ENCODE results near the gene FGF23.

Gene FGF23

DNA sequence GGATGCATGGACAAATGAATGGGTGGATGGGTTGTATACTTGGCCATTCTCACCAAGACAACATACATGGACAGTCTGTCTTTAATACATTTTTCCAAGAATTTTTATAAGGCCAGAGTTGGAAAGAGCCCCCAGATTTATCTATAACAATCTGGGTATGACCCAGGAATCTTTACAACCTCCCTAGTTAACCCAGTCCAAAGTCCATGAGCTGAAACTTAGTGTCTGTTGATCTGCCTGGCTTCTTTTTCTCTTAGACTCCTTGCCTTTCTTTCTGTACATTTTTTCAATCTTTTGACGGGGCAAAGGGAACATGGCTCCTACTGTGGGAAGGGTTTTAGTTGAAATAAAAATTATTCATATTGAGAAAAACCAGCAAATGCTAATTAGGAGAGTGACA, 740 bp downstream of the FGF23 start:
- no peaks in the 10 kb centered on the region for H4K20me1 ChIP-seq (ENCODE audit: insufficient read depth, low read length)
- H2AFZ ChIP-seq (ENCODE audit: low read depth, low read length) = no peak overlapping the region
- no peaks in the 10 kb centered on the region for H3K4me1 ChIP-seq (ENCODE audit: insufficient read depth, low read length)
- DNase-seq = no peak
- TF ChIP-seq, protein P1, sequence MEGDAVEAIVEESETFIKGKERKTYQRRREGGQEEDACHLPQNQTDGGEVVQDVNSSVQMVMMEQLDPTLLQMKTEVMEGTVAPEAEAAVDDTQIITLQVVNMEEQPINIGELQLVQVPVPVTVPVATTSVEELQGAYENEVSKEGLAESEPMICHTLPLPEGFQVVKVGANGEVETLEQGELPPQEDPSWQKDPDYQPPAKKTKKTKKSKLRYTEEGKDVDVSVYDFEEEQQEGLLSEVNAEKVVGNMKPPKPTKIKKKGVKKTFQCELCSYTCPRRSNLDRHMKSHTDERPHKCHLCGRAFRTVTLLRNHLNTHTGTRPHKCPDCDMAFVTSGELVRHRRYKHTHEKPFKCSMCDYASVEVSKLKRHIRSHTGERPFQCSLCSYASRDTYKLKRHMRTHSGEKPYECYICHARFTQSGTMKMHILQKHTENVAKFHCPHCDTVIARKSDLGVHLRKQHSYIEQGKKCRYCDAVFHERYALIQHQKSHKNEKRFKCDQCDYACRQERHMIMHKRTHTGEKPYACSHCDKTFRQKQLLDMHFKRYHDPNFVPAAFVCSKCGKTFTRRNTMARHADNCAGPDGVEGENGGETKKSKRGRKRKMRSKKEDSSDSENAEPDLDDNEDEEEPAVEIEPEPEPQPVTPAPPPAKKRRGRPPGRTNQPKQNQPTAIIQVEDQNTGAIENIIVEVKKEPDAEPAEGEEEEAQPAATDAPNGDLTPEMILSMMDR (IDR thresholded peaks at IDR 0.05; ENCODE audit: borderline replicate concordance, extremely low read depth, low read length, poor library complexity, severe bottlenecking) = no peak
- TF ChIP-seq EZH2 (IDR thresholded peaks at IDR 0.05; ENCODE audit: borderline replicate concordance, low read depth, low read length, severe bottlenecking) = no peak
- H3K79me2 ChIP-seq (ENCODE audit: insufficient read depth, low read length) = no peaks in the 10 kb centered on the region
- no peak overlapping the region for H3K9ac ChIP-seq (ENCODE audit: low read depth, low read length)
- H3K4me2 ChIP-seq (ENCODE audit: insufficient read depth, low read length) = no peak overlapping the region
- no peak for ATAC-seq (ENCODE audit: insufficient read depth, low read depth)
- H3K9me3 ChIP-seq (ENCODE audit: insufficient read depth, low read length, severe bottlenecking) = no peaks in the 10 kb centered on the region
- no peaks in the 10 kb centered on the region for H3K36me3 ChIP-seq (ENCODE audit: insufficient read depth, low read length)
- H3K27ac ChIP-seq (ENCODE audit: low read length) = no peak overlapping the region
- peaks cover 26% of the 10 kb centered on the region for H3K27me3 ChIP-seq (ENCODE audit: insufficient read depth, low read length, poor library complexity)
- H3K4me3 ChIP-seq (ENCODE audit: low read depth in 1 of 2, low read length in 2 of 2) = no peak overlapping the region

DNA sequence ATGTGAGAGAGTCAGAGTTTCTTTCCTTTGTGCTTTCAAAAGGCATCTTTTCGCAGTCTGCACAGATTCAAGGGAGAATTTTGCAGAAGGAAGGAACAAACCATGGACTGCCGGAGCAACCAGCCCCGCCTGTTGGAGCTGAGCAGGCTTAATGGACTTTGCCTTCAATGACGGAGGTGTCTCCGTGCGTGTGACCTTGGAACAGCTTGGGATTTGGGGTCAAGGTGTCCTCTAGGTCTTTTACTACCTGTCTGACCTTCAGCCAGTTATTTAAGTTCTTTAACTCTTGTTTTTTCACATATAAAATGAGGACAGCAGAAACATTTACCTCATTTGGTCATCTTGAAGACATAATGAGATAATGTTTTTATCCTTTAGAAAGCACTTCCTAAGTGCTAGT, 4.1 kb downstream of the FGF23 start:
- DNase-seq = no peak
- Histone ChIP-seq H2AFZ (ENCODE audit: low read depth, low read length) (no peak overlapping the region), H3K36me3 (ENCODE audit: insufficient read depth, low read length) (no peaks in the 10 kb centered on the region), H3K4me3 (ENCODE audit: low read depth in 1 of 2, low read length in 2 of 2) (no peak overlapping the region), H3K9me3 (ENCODE audit: insufficient read depth, low read length, severe bottlenecking) (no peaks in the 10 kb centered on the region), H3K79me2 (ENCODE audit: insufficient read depth, low read length) (no peaks in the 10 kb centered on the region), H3K4me2 (ENCODE audit: insufficient read depth, low read length) (no peak overlapping the region), H3K4me1 (ENCODE audit: insufficient read depth, low read length) (no peaks in the 10 kb centered on the region), H3K27me3 (ENCODE audit: insufficient read depth, low read length, poor library complexity) (peaks cover 13% of the 10 kb centered on the region), H3K9ac (ENCODE audit: low read depth, low read length) (no peak overlapping the region), H3K27ac (ENCODE audit: low read length) (no peak overlapping the region), H4K20me1 (ENCODE audit: insufficient read depth, low read length) (no peaks in the 10 kb centered on the region)
- TF ChIP-seq EZH2 (IDR thresholded peaks at IDR 0.05; ENCODE audit: borderline replicate concordance, low read depth, low read length, severe bottlenecking) = no peak
- TF ChIP-seq, protein P1 (IDR thresholded peaks at IDR 0.05; ENCODE audit: borderline replicate concordance, extremely low read depth, low read length, poor library complexity, severe bottlenecking) = no peak
- ATAC-seq (ENCODE audit: insufficient read depth, low read depth) = no peak

DNA sequence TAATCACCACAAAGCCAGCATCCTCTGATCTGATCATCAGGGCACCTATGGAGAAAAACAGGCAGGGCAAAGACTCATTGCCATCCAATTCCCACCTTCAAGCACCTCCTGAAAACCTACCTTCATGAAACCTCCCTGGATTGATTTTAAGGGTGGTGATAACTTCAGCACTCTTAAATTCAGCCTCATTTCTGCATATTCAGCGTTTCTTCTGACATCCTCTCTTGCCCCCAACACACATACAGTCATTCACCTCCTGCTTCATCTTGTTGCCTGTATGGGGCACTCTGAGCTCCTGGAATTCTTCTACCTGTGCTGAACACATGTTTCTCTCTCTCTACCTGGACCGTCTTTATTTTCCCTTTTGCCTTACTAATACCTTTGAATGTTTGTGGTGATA, 6.9 kb downstream of the FGF23 start:
- no peak overlapping the region for H2AFZ ChIP-seq (ENCODE audit: low read depth, low read length)
- no peak overlapping the region for H3K9ac ChIP-seq (ENCODE audit: low read depth, low read length)
- no peak overlapping the region for H3K27ac ChIP-seq (ENCODE audit: low read length)
- no peaks in the 10 kb centered on the region for H3K9me3 ChIP-seq (ENCODE audit: insufficient read depth, low read length, severe bottlenecking)
- no peak for TF ChIP-seq EZH2 (IDR thresholded peaks at IDR 0.05; ENCODE audit: borderline replicate concordance, low read depth, low read length, severe bottlenecking)
- TF ChIP-seq, protein P1 (IDR thresholded peaks at IDR 0.05; ENCODE audit: borderline replicate concordance, extremely low read depth, low read length, poor library complexity, severe bottlenecking) = no peak
- H3K79me2 ChIP-seq (ENCODE audit: insufficient read depth, low read length) = no peaks in the 10 kb centered on the region
- no peak overlapping the region for H3K4me3 ChIP-seq (ENCODE audit: low read depth in 1 of 2, low read length in 2 of 2)
- no peak overlapping the region for H3K4me2 ChIP-seq (ENCODE audit: insufficient read depth, low read length)
- DNase-seq = no peak
- H3K4me1 ChIP-seq (ENCODE audit: insufficient read depth, low read length) = no peaks in the 10 kb centered on the region
- H3K27me3 ChIP-seq (ENCODE audit: insufficient read depth, low read length, poor library complexity) = no peaks in the 10 kb centered on the region
- ATAC-seq (ENCODE audit: insufficient read depth, low read depth) = no peak
- H4K20me1 ChIP-seq (ENCODE audit: insufficient read depth, low read length) = no peaks in the 10 kb centered on the region
- no peaks in the 10 kb centered on the region for H3K36me3 ChIP-seq (ENCODE audit: insufficient read depth, low read length)

DNA sequence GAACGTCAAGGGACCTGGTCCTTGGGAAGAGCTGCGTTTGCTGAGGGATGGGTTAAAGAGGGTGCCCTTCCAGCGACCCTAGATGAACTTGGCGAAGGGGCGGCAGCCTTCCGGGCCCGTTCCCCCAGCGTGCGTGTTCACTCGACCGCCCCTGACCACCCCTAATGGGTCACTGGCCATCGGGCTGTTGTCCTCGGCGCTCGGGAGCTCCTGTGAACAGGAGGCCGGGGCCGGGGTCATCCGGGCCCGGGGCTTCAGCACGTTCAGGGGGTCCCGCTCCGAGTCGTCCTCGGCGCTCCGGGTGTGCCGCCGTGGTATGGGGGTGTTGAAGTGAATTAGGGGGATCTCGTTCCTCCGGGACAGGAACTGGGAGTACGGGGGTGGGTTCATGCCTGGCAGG, 9.2 kb downstream of the FGF23 start:
- H3K9ac ChIP-seq (ENCODE audit: low read depth, low read length) = no peak overlapping the region
- no peaks in the 10 kb centered on the region for H3K79me2 ChIP-seq (ENCODE audit: insufficient read depth, low read length)

More for the DNA sequence above, 9.2 kb downstream of the FGF23 start:
- H4K20me1 ChIP-seq (ENCODE audit: insufficient read depth, low read length) = no peaks in the 10 kb centered on the region
- no peaks in the 10 kb centered on the region for H3K4me1 ChIP-seq (ENCODE audit: insufficient read depth, low read length)
- H2AFZ ChIP-seq (ENCODE audit: low read depth, low read length) = no peak overlapping the region
- no peak overlapping the region for H3K4me2 ChIP-seq (ENCODE audit: insufficient read depth, low read length)
- ATAC-seq (ENCODE audit: insufficient read depth, low read depth) (no peak), DNase-seq (no peak)
- no peak overlapping the region for H3K4me3 ChIP-seq (ENCODE audit: low read depth in 1 of 2, low read length in 2 of 2)
- H3K27me3 ChIP-seq (ENCODE audit: insufficient read depth, low read length, poor library complexity) = peaks cover 4% of the 10 kb centered on the region
- no peaks in the 10 kb centered on the region for H3K36me3 ChIP-seq (ENCODE audit: insufficient read depth, low read length)
- TF ChIP-seq EZH2 (IDR thresholded peaks at IDR 0.05; ENCODE audit: borderline replicate concordance, low read depth, low read length, severe bottlenecking) = no peak
- TF ChIP-seq, protein P1 (IDR thresholded peaks at IDR 0.05; ENCODE audit: borderline replicate concordance, extremely low read depth, low read length, poor library complexity, severe bottlenecking) = no peak
- no peaks in the 10 kb centered on the region for H3K9me3 ChIP-seq (ENCODE audit: insufficient read depth, low read length, severe bottlenecking)
- H3K27ac ChIP-seq (ENCODE audit: low read length) = no peak overlapping the region
